Skeletal muscle satellite cell (primary cell): ENCODE measurements around the gene NR3C1.

ENCODE experiments used
- H3K27me3 ChIP-seq: 2 replicates; pipeline ENCODE4 v1.7.0; 2013; ENCODE audit warnings: low read length; ENCODE audit not compliant: control insufficient read depth, insufficient read depth
- H3K36me3 ChIP-seq: 2 replicates; pipeline ENCODE4 v1.7.0; 2013; ENCODE audit warnings: mild to moderate bottlenecking, control low read depth, low read length; ENCODE audit not compliant: insufficient read depth
- H3K4me1 ChIP-seq: 2 replicates; pipeline ENCODE4 v1.7.0; 2013; ENCODE audit warnings: low read length; ENCODE audit not compliant: control insufficient read depth, insufficient read depth
- H3K4me2 ChIP-seq: 2 replicates; pipeline ENCODE4 v1.7.0; 2013; ENCODE audit warnings: mild to moderate bottlenecking, low read length
- H3K4me3 ChIP-seq: 2 replicates; pipeline ENCODE4 v1.7.0; 2013; ENCODE audit warnings: low read length
- H3K9ac ChIP-seq: 2 replicates; pipeline ENCODE4 v1.7.0; 2013; ENCODE audit warnings: mild to moderate bottlenecking, low read depth, low read length, moderate library complexity
- H3K9me3 ChIP-seq: replicated peaks from 2 replicates; pipeline ENCODE4 v1.7.0; 2013; ENCODE audit warnings: mild to moderate bottlenecking, control low read depth, low read length

Gene NR3C1

DNA sequence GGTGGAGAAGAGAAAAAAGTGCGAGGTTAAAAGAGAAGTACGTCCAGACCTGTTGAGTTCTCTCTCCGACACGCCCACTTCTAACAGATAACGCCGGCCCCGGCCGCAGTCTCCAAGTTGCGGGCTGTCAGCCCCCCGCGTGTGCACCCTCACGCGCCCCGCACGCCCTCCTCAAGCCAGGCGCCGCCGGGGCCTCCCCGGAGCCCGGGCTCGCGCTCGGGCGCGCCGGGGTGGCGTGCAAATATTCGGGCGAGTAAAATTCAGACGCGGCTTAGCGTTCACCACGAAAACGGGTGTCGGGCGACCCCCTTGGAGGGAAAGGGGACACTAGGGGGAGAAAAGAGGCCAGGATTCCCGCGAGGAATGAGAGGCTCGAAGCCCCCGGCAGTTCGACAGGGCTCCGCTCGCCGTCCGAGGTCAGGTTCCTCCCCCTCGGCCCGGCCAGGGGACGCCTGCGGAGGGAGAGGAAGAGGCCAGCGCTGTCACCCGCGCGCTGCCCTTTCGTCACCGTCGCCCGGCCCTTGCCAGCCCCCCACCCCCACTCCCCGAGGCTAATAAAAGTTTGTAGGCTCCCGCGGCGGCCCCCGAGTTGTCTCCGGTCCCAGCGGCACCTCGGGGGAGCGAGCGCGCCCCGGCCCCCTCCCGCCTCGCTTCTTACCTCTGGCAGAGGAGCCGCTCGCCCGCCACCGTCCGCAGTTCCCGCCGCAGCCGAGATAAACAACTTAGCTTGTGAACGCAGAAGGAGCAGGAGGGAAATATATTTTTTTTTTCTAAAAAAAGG lies 743 bp downstream of the NR3C1 start:
- Histone ChIP-seq H3K4me2 (peak overlapping the region; percentile 87), H3K27me3 (no peaks in the 10 kb centered on the region), H3K36me3 (peaks cover 12% of the 10 kb centered on the region), H3K9ac (peak overlapping the region; percentile 97), H3K4me1 (peaks cover 9% of the 10 kb centered on the region), H3K9me3 (no peaks in the 10 kb centered on the region), H3K4me3 (peak overlapping the region; percentile 80)

- Histone ChIP-seq H3K4me3 (peak overlapping the region; percentile 80), H3K9ac (peak overlapping the region; percentile 97), H3K36me3 (peaks cover 12% of the 10 kb centered on the region), H3K27me3 (no peaks in the 10 kb centered on the region), H3K4me1 (peaks cover 9% of the 10 kb centered on the region), H3K9me3 (no peaks in the 10 kb centered on the region), H3K4me2 (peak overlapping the region; percentile 87)
Observed at GRCh38 chr5:143402017-143402552, 1.4 kb downstream of the NR3C1 start.

GRCh38 chr5:143401227-143402016 lies 2.1 kb downstream of the NR3C1 start:
- no peaks in the 10 kb centered on the region for H3K9me3 ChIP-seq
- peak overlapping the region; percentile 97 for H3K9ac ChIP-seq
- H3K4me2 ChIP-seq, result peak overlapping the region; percentile 87
- peak overlapping the region; percentile 80 for H3K4me3 ChIP-seq
- H3K4me1 ChIP-seq, result peaks cover 9% of the 10 kb centered on the region
- H3K27me3 ChIP-seq, result no peaks in the 10 kb centered on the region
- H3K36me3 ChIP-seq, result peaks cover 12% of the 10 kb centered on the region

DNA sequence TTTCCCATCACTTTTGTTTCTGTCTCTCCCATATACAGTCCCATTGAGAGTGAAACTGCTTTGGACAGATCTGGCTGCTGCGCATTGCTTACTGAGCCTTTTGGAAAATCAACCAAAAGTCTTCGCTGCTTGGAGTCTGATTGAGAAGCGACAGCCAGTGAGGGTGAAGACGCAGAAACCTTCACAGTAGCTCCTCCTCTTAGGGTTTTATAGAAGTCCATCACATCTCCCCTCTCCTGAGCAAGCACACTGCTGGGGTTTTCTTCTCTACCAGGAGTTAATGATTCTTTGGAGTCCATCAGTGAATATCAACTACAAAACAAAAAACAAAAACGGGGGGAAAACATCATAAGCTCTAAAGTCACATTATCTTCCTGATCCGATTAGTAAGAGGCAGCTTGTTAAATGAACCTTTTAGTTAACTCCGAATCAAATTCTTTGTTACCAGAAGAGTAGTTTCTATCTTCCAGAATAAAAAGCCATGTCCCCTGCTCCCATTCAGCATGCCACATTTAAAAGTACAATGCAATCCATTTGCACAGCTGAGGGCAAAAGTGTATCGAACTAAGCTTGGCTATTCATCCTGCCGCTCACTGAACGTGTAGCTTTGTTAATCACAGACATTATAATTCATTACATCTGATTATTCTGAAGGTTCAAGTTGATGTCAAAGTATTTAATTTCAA lies 2.8 kb downstream of the NR3C1 start:
- peak overlapping the region; percentile 97 for H3K9ac ChIP-seq
- H3K27me3 ChIP-seq, result no peaks in the 10 kb centered on the region
- H3K4me1 ChIP-seq, result peaks cover 15% of the 10 kb centered on the region
- H3K36me3 ChIP-seq, result peaks cover 12% of the 10 kb centered on the region
- peak overlapping the region; percentile 87 for H3K4me2 ChIP-seq
- peak overlapping the region; percentile 80 for H3K4me3 ChIP-seq
- H3K9me3 ChIP-seq, result no peaks in the 10 kb centered on the region

GRCh38 chr5:143399616-143400540 lies 3.6 kb downstream of the NR3C1 start:
- Histone ChIP-seq H3K4me1 (peaks cover 21% of the 10 kb centered on the region), H3K27me3 (no peaks in the 10 kb centered on the region), H3K9me3 (no peaks in the 10 kb centered on the region), H3K9ac (peak overlapping the region; percentile 97), H3K36me3 (peaks cover 12% of the 10 kb centered on the region), H3K4me3 (peak overlapping the region; percentile 80), H3K4me2 (peak overlapping the region; percentile 87)

DNA sequence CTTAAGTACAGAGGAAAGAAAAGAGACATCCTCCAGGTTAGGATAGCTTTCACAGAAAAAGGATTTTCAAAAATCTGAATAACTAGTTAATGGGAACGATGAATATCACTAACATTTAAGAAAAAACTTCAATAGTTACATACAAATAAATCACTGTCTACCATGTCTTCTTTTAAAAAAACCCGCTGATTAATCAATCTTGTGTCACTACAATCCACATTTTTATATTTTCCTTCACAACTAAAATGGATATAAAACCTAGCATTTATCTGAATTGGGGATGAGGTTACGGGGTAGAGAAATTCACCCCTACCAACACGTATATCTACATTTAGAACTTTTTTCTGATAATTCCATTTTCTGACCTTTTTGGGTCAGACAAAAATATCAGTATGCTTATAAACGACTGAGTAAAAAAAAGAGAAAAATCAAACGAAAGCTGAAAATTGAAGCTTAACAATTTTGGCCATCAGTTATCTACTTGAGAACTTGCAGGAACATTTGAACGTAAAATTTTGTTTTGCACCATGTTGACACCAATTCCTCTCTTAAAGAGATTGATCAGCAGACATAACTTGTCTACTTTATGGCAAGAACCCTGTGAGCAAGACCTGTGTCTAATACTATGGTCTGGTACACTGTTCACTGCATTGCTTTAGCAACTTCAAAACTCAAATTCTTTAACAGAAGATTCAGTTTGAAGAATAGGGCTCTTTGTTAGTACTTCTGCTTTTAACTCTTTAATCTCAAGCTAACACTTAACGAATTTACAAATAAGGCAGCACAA lies 4.8 kb downstream of the NR3C1 start:
- no peaks in the 10 kb centered on the region for H3K27me3 ChIP-seq
- peak overlapping the region; percentile 97 for H3K9ac ChIP-seq
- peak overlapping the region; percentile 87 for H3K4me2 ChIP-seq
- H3K4me1 ChIP-seq, result peaks cover 33% of the 10 kb centered on the region
- H3K36me3 ChIP-seq, result peaks cover 12% of the 10 kb centered on the region
- no peaks in the 10 kb centered on the region for H3K9me3 ChIP-seq
- peak overlapping the region; percentile 80 for H3K4me3 ChIP-seq

DNA sequence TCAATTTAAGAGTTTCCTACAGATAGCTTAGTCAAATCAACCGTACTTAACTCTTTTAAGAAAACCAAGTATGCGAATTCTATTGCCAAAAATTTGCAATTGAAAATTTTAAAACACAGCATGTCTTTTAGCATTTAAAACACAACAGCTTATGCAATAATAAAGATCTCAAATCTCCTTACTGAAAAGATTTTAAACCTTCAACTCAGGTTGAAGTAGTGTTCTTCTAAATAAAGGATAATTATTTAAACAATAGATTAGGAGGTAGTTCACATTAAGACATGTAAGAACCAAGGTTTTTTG lies 5.5 kb downstream of the NR3C1 start:
- Histone ChIP-seq H3K4me2 (peak overlapping the region; percentile 87), H3K36me3 (peaks cover 12% of the 10 kb centered on the region), H3K27me3 (no peaks in the 10 kb centered on the region), H3K9me3 (no peaks in the 10 kb centered on the region), H3K4me1 (peaks cover 38% of the 10 kb centered on the region), H3K4me3 (peak overlapping the region; percentile 80), H3K9ac (peak overlapping the region; percentile 97)

DNA sequence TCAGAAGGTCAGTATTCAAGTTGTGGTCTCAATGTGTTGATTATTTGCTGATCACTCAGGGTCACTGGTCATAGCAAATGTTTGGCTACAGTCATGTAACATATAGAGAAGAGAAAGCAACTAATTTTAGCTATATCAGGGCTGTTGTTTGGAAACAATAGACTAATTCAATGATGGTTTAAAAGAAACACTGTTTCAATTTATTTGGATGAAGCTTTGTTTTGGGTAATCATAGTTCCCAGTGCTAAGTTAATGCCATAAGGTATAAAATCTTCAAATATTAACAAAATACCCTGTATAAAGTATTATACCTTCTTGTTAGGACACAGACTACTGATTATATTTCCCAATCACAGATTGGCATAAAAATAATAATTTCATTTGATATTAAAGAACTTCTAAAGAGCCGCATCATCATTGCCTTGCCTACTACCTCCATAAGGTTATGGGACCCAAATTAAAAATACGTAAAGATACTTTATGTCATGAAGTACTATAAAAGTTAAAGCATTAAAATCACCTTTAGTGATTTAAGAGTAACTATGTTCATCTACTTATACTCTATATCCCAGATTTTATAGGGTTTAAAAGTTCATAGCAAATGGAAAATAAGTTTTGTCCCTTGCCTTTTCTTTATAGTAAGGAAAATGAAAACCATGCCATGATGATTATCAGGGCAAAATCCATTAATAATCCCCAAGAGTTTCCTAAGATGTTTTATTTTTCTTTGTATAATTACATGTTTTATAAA lies 6.0 kb downstream of the NR3C1 start:
- Histone ChIP-seq H3K4me3 (peak overlapping the region; percentile 80), H3K36me3 (peaks cover 12% of the 10 kb centered on the region), H3K4me2 (peak overlapping the region; percentile 87), H3K4me1 (peaks cover 40% of the 10 kb centered on the region), H3K9ac (peak overlapping the region; percentile 97), H3K27me3 (no peaks in the 10 kb centered on the region), H3K9me3 (no peaks in the 10 kb centered on the region)

DNA sequence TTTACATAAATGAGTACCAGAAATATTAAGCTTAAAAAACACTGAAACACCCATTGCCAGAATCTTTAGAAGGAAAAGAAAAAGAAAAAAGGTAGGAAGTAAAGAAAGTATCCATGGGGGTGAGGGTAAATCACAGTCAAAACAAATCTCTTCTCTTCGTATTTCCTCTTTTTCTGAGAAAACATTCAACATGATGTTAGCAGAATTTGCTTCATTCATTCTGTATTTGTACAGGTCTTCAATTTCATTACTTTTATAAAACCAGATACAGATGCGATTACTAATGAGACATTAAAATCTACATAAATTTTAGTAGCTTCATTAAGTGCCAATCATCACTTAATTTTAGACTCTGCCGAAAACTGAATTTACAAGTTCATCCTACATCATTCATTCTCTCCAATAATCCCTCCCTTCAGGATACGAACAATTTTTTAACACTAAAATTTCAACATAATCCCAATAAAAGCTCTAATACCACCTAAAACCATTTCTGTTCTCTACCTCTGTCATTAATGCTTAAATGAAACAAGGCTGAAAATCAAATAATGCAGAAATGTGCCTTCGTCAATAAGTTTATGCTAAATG lies 7.0 kb downstream of the NR3C1 start:
- H3K4me3 ChIP-seq, result peak overlapping the region; percentile 80
- peaks cover 43% of the 10 kb centered on the region for H3K4me1 ChIP-seq
- peak overlapping the region; percentile 97 for H3K9ac ChIP-seq
- H3K4me2 ChIP-seq, result peak overlapping the region; percentile 87
- H3K36me3 ChIP-seq, result peaks cover 12% of the 10 kb centered on the region
- H3K27me3 ChIP-seq, result no peaks in the 10 kb centered on the region
- no peaks in the 10 kb centered on the region for H3K9me3 ChIP-seq
